Activated CD4-positive, alpha-beta memory T cell treated with anti-CD3 and anti-CD28 coated beads, Interleukin-2, amount 10 ng/mL, durations not matched to agents 7 days and 5 days (primary cell): Measurements from ENCODE around the gene SLC44A3. TPM values are rescaled to one million over a fixed set of nuclear protein-coding genes. Genes with fewer than 3 reads are reported as not detected.

Source experiments
- CTCF ChIA-PET: fragments of 350-600 bp; sonication (Branson Sonifier 250); formaldehyde crosslinking; loops from one replicate; lab custom pipeline; 2021; ENCODE audit warnings: antibody characterized with exemption, inconsistent platforms; lab: Charles Lee
- POLR2A ChIA-PET: fragments of 350-600 bp; sonication (Branson Sonifier 250); formaldehyde crosslinking; loops from one replicate; lab custom pipeline; 2021; ENCODE audit warnings: antibody characterized with exemption; lab: Charles Lee
- DNase-seq: peaks from one replicate; pipeline ENCODE4 v3.0.0-alpha.2; 2020
- H3K27ac Mint-ChIP-seq: one replicate; pipeline ENCODE4 v1.8.0; 2021; ENCODE audit warnings: mild to moderate bottlenecking, mixed read lengths
- H3K27me3 Mint-ChIP-seq: one replicate; pipeline ENCODE4 v1.8.0; 2021; ENCODE audit warnings: mixed read lengths
- H3K36me3 Mint-ChIP-seq: one replicate; pipeline ENCODE4 v1.8.0; 2021; ENCODE audit warnings: low read depth, mixed read lengths
- H3K4me1 Mint-ChIP-seq: one replicate; pipeline ENCODE4 v1.8.0; 2021; ENCODE audit warnings: mixed read lengths
- H3K4me3 Mint-ChIP-seq: one replicate; pipeline ENCODE4 v1.8.0; 2021; ENCODE audit warnings: mild to moderate bottlenecking, mixed read lengths
- H3K9me3 Mint-ChIP-seq: one replicate; pipeline ENCODE4 v1.8.0; 2021; ENCODE audit warnings: mixed read lengths
- total RNA-seq, 2 experiments: library from RNA; stranded (reverse); gene quantifications; one replicate each; pipeline ENCODE4 v1.2.3, GENCODE V29; 2021

SLC44A3 gene
- total RNA-seq, 2 experiments from 2014 or later, result 0.25 to 0.35 TPM

GRCh38 chr1:94892604-94893254, 72.6 kb downstream of the SLC44A3 start:
- no peak for DNase-seq
- ChIA-PET CTCF (no interaction called here), POLR2A (no interaction called here)
- Mint-ChIP-seq H3K4me3 (no peak overlapping the region), H3K4me1 (no peaks in the 10 kb centered on the region), H3K36me3 (no peaks in the 10 kb centered on the region), H3K9me3 (no peaks in the 10 kb centered on the region), H3K27ac (no peak overlapping the region), H3K27me3 (peaks cover 9% of the 10 kb centered on the region)

- peaks cover 10% of the 10 kb centered on the region for H3K27me3 Mint-ChIP-seq
- H3K27ac Mint-ChIP-seq, result no peak overlapping the region
- ChIA-PET CTCF (no interaction called here), POLR2A (no interaction called here)
- H3K36me3 Mint-ChIP-seq, result no peaks in the 10 kb centered on the region
- no peak overlapping the region for H3K4me3 Mint-ChIP-seq
- H3K4me1 Mint-ChIP-seq, result no peaks in the 10 kb centered on the region
- DNase-seq, result no peak
- H3K9me3 Mint-ChIP-seq, result no peaks in the 10 kb centered on the region
Measured at GRCh38 chr1:94894630-94895029, 74.5 kb downstream of the SLC44A3 start.

DNA sequence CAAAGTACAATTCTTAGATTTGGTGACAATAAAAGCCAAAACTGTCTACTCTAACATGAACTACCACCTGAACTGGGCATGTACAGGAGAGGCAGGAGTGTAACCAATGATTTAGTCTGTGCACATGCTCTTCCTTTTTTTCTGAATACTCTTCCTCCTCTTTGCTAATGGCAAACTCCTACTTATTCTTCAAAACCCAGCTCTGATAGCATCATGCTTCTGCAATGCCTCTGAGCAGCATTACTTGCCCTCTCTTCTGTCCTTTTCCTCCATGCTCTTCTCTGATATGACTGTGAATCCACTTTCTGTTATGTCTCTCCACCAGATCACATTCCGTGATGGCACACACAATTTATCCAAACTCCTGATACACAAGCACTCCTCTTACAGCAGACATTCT, 75.4 kb downstream of the SLC44A3 start:
- Mint-ChIP-seq H3K36me3 (no peaks in the 10 kb centered on the region), H3K27ac (no peak overlapping the region), H3K9me3 (no peaks in the 10 kb centered on the region), H3K27me3 (peaks cover 10% of the 10 kb centered on the region), H3K4me1 (no peaks in the 10 kb centered on the region), H3K4me3 (no peak overlapping the region)
- CTCF ChIA-PET, result no interaction called here
- POLR2A ChIA-PET, result no interaction called here
- DNase-seq, result no peak

DNA sequence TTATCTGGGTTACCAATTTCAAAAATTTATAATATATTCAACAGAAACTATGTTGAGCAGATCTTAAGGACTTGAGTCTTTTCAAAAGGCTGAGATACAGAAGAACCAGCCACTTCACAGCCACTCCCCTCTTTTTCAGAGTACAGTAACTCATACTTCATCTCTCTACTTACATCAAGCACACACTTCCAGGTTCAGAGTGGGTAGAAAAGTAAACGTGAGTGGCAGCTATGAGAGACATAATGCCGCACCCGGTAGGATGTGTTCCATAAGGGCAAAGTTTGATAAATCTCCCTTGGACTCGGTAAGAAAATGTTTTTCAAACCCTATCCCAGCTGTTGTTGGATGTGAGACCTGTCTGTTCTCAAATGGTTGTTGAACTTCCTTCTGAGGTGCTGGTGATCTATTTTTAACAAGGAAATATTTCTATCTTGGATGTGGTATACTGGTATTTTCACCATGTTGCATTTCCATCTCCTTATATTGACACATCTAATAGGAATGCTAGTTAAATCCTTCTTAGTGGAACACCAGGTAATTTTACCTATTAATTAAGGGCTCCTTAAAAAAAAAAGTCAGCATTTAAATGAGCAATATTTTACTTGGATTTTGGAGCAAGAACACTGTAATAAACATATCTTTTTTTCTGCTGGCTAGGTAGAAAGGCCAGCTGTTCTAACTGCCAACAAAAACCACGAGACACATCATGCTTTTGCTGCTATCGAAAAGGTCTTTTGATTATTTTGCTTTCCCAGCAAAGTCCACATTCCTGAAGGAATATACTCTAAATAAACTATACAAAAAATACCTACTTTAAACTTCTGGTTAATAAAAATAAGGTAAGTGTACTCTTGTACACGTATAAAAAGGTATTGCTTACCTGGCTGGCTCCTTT, 78.6 kb downstream of the SLC44A3 start:
- no peaks in the 10 kb centered on the region for H3K4me1 Mint-ChIP-seq
- CTCF ChIA-PET, result no interaction called here
- DNase-seq, result no peak
- POLR2A ChIA-PET, result no interaction called here
- H3K36me3 Mint-ChIP-seq, result no peaks in the 10 kb centered on the region
- H3K9me3 Mint-ChIP-seq, result no peaks in the 10 kb centered on the region
- peaks cover 12% of the 10 kb centered on the region for H3K27me3 Mint-ChIP-seq
- H3K4me3 Mint-ChIP-seq, result no peak overlapping the region
- no peak overlapping the region for H3K27ac Mint-ChIP-seq

DNA sequence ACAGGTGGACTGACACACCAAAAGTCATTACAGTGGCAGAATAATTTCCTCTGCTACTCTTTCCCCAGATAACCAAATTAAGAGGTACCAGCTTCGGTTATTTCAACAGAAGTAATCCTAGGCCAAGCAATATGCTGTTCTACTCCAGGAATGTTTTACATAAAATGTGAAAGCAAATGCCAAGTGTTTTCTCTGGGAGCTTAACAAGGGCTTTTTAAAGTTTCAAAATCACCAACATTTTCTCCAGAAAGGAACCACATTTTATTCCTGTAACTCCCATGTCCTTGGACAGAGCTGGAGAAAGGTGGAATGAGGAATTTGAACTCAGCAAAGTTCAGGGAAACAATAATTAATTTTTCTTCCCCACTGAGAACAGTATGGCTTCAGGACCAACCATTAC, 79.6 kb downstream of the SLC44A3 start:
- ChIA-PET CTCF (no interaction called here), POLR2A (no interaction called here)
- Mint-ChIP-seq H3K27me3 (peaks cover 8% of the 10 kb centered on the region), H3K4me1 (no peaks in the 10 kb centered on the region), H3K4me3 (no peak overlapping the region), H3K36me3 (no peaks in the 10 kb centered on the region), H3K9me3 (no peaks in the 10 kb centered on the region), H3K27ac (no peak overlapping the region)
- no peak for DNase-seq

DNA sequence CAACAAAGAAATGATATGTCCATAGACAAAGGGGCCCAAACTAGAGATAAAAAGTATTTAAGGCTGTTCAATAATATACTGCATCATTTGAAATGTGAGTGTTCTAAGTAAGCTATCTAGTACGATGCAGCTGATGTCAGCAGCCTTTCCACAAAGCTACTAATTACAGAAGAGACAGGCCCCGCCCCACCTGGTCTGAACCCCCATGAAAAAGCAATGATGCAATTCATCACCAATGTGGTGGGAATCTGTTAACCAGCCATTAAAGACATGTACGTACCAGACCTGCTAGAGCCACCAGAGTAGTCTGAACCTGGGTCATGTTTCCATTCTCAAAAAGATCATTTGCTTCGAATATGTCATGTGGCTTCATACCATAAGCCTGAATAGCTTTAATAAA, 81.7 kb downstream of the SLC44A3 start:
- Mint-ChIP-seq H3K27ac (no peak overlapping the region), H3K4me1 (no peaks in the 10 kb centered on the region), H3K36me3 (no peaks in the 10 kb centered on the region), H3K27me3 (peaks cover 6% of the 10 kb centered on the region), H3K9me3 (no peaks in the 10 kb centered on the region), H3K4me3 (no peak overlapping the region)
- DNase-seq, result no peak
- ChIA-PET POLR2A (no interaction called here), CTCF (no interaction called here)

DNA sequence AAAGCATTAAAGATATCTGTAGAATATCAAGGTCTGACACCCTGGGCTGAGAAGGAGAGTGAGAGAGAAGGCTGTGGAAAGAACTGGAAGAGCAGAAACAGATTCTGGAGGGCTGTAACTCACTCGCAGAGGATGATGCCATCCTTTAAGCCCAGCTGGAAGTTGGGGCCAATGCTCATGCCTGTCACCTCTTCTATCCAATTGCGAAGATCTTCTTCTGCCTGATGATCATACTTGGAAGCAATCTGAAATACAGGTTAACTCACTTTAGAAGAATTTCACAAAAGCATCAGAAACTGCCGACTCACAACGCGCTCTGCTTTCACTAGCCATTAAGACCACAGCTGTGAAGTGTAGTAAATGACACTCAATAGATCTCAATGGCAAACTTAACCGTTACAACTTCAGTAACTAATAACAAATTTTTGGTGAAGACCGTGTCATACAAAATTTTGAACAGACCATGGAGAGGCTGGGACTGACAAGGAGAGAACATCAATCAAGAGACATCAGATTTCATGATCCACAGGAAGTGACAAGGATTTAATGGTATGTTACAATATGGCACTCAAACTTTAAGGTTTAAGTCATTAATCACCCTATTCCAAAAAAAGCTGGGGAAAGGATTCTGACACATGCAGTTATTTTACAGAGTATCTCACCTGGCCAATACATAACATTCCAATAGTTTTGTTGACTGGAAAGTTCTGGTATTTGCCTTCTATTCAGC, 83.3 kb downstream of the SLC44A3 start:
- DNase-seq, result no peak
- peaks cover 3% of the 10 kb centered on the region for H3K27me3 Mint-ChIP-seq
- H3K9me3 Mint-ChIP-seq, result no peaks in the 10 kb centered on the region
- H3K27ac Mint-ChIP-seq, result no peak overlapping the region
- no peaks in the 10 kb centered on the region for H3K36me3 Mint-ChIP-seq
- ChIA-PET CTCF (no interaction called here), POLR2A (no interaction called here)
- no peaks in the 10 kb centered on the region for H3K4me1 Mint-ChIP-seq
- no peak overlapping the region for H3K4me3 Mint-ChIP-seq

GRCh38 chr1:94905207-94905606, 85.0 kb downstream of the SLC44A3 start:
- Mint-ChIP-seq H3K36me3 (no peaks in the 10 kb centered on the region), H3K4me1 (no peaks in the 10 kb centered on the region), H3K27me3 (peaks cover 3% of the 10 kb centered on the region), H3K27ac (no peak overlapping the region), H3K9me3 (no peaks in the 10 kb centered on the region), H3K4me3 (no peak overlapping the region)
- ChIA-PET POLR2A (no interaction called here), CTCF (no interaction called here)
- no peak for DNase-seq

DNA sequence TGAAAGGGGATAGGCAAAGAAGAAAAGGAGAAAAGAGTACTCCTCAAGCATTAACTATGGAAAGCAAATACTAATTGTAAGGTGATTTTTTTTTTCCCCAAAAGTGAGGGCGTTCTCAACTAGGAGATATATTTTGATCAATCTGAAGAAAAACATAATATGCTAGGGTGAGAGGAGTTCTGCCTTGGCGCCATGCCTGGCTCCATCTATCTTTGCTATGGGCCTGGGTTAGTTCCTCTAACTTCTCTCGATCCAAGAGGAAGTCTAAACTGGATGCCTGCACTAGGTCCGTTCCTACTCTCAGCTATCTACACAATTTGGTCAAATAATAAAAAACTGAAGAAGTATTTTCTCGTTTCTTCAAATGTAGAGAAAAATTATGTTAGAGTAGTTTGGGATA, 86.2 kb downstream of the SLC44A3 start:
- peaks cover 3% of the 10 kb centered on the region for H3K27me3 Mint-ChIP-seq
- H3K9me3 Mint-ChIP-seq, result no peaks in the 10 kb centered on the region
- no peaks in the 10 kb centered on the region for H3K36me3 Mint-ChIP-seq
- ChIA-PET CTCF (no interaction called here), POLR2A (no interaction called here)
- no peak overlapping the region for H3K27ac Mint-ChIP-seq
- no peak for DNase-seq
- no peak overlapping the region for H3K4me3 Mint-ChIP-seq
- no peaks in the 10 kb centered on the region for H3K4me1 Mint-ChIP-seq

GRCh38 chr1:94907136-94907535, 87.0 kb downstream of the SLC44A3 start:
- H3K27ac Mint-ChIP-seq, result no peak overlapping the region
- peaks cover 3% of the 10 kb centered on the region for H3K27me3 Mint-ChIP-seq
- DNase-seq, result no peak
- ChIA-PET CTCF (interaction anchor here (1.2 kb wide), 1 partner anchor 134 kb away, joined by 3 read pairs; no protein-coding TSS in a partner anchor), POLR2A (no interaction called here)
- no peaks in the 10 kb centered on the region for H3K4me1 Mint-ChIP-seq
- no peak overlapping the region for H3K4me3 Mint-ChIP-seq
- no peaks in the 10 kb centered on the region for H3K36me3 Mint-ChIP-seq
- H3K9me3 Mint-ChIP-seq, result no peaks in the 10 kb centered on the region

GRCh38 chr1:94908190-94908589, 88.0 kb downstream of the SLC44A3 start:
- H3K9me3 Mint-ChIP-seq, result no peaks in the 10 kb centered on the region
- no peak for DNase-seq
- H3K4me1 Mint-ChIP-seq, result no peaks in the 10 kb centered on the region
- no peak overlapping the region for H3K4me3 Mint-ChIP-seq
- POLR2A ChIA-PET, result no interaction called here
- peaks cover 2% of the 10 kb centered on the region for H3K27me3 Mint-ChIP-seq
- H3K36me3 Mint-ChIP-seq, result no peaks in the 10 kb centered on the region
- no peak overlapping the region for H3K27ac Mint-ChIP-seq
- CTCF ChIA-PET, result no interaction called here

GRCh38 chr1:94908965-94909364, 88.8 kb downstream of the SLC44A3 start:
- CTCF ChIA-PET, result interaction anchor here (1.3 kb wide), 1 partner anchor 54 kb away, joined by 3 read pairs; no protein-coding TSS in a partner anchor
- H3K27me3 Mint-ChIP-seq, result peaks cover 5% of the 10 kb centered on the region
- DNase-seq, result no peak

GRCh38 chr1:94909486-94909885, 89.3 kb downstream of the SLC44A3 start:
- no peaks in the 10 kb centered on the region for H3K9me3 Mint-ChIP-seq
- POLR2A ChIA-PET, result no interaction called here
- H3K27me3 Mint-ChIP-seq, result peaks cover 5% of the 10 kb centered on the region
- no peak overlapping the region for H3K27ac Mint-ChIP-seq
- CTCF ChIA-PET, result interaction anchor here (1.3 kb wide), 1 partner anchor 55 kb away, joined by 3 read pairs; no protein-coding TSS in a partner anchor
- no peaks in the 10 kb centered on the region for H3K4me1 Mint-ChIP-seq
- no peak for DNase-seq
- H3K36me3 Mint-ChIP-seq, result no peaks in the 10 kb centered on the region
- H3K4me3 Mint-ChIP-seq, result no peak overlapping the region

More at GRCh38 chr1:94908965-94909364, 88.8 kb downstream of the SLC44A3 start:
- POLR2A ChIA-PET, result no interaction called here
- Mint-ChIP-seq H3K36me3 (no peaks in the 10 kb centered on the region), H3K4me1 (no peaks in the 10 kb centered on the region), H3K9me3 (no peaks in the 10 kb centered on the region), H3K27ac (no peak overlapping the region), H3K4me3 (no peak overlapping the region)
